Dermis blood vessel endothelial cell (primary cell): ENCODE results near the gene MAGI3. TPM values are rescaled to one million over a fixed set of nuclear protein-coding genes. Genes with fewer than 3 reads are reported as not detected.
"Not testable (repeated sequence)": the region's sequence is repeated elsewhere in the genome, so short reads cannot be mapped to it uniquely, and the experiment has no call there.

Source experiments
- DNase-seq: peaks from one replicate; pipeline ENCODE4 v3.0.0; 2010
- total RNA-seq: library from RNA; depleted of rRNA; stranded (reverse); fragments of >200 nt; gene quantifications from 2 replicates; pipeline ENCODE4 v1.2.3, GENCODE V29; 2014

MAGI3 gene
- total RNA-seq, 1 donor from 2014 or later = 13.4 TPM

DNA sequence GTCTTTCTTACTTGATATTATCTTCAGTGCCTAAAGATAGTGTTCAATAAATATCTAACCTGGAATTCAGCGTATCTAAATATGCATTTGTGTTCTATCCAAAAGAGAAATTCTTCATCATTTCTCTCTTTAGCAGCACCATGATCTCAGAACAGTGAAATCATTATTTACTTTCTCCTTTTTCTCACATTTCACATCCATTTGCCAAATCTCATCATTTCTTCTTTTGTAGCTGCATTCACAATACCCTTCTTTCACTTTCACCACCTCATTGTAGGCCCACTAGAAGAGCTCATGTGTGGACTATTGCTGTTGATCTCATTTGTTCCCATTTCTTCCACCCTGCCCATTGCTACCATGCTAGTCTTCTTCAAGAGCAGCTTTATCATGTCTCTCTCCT lies 191.0 kb downstream of the MAGI3 start:
- no peak for DNase-seq

DNA sequence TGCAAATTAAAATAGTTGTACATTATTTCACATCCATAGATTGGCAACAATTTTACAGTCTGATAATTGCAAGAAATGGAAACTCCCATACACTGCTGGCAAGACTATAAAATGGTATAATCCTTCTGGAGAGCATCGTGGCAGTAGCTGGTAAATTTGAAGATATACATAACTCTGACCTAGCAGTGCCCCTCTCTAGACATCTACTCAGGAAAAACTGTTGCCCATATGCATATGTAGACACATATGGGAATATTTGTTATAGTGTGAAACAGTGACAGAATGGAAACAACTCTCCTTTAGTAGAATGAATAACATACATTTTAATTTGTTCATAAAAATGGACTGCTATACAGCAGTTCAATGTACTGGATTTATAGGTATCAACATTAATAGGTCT lies 191.8 kb downstream of the MAGI3 start:
- no peak for DNase-seq

DNA sequence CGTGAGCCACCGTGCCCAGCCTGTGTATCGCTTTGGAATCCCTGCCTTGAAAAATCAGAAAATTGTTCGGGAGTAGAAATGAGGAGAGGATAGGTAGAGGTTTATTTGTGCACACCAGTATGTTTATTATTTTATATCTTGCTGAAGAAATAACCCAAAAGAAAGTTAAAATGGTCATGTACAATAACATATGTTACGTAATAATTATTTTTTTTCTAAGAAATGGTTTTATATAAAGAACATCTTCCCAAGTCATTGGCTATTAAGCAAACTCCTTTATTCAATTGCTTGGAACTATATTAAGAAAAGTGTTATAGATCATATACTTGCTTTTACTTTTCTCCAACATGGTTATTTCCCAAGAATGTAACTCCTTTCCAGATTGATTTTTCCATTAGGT lies 197.2 kb downstream of the MAGI3 start:
- DNase-seq = no peak

DNA sequence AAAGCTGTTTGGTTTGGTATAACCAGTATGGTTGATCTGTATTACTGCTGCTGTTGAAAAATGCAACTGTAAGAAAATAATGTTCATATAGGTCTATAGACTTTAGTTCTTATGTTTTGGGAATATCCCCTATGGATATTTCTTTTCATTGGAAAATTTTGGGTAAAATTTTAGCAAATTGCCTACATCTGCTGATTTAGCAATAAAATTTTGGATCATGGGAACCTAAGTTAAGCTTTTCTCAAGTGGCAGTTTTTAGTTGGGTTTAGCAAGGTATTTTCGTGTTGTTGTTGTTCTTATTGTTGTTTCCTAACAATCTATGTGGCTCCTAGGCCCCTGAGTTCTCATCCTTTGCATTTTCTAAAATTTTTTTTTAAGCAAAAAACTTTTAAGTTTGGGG lies 201.9 kb downstream of the MAGI3 start:
- no peak for DNase-seq

DNA sequence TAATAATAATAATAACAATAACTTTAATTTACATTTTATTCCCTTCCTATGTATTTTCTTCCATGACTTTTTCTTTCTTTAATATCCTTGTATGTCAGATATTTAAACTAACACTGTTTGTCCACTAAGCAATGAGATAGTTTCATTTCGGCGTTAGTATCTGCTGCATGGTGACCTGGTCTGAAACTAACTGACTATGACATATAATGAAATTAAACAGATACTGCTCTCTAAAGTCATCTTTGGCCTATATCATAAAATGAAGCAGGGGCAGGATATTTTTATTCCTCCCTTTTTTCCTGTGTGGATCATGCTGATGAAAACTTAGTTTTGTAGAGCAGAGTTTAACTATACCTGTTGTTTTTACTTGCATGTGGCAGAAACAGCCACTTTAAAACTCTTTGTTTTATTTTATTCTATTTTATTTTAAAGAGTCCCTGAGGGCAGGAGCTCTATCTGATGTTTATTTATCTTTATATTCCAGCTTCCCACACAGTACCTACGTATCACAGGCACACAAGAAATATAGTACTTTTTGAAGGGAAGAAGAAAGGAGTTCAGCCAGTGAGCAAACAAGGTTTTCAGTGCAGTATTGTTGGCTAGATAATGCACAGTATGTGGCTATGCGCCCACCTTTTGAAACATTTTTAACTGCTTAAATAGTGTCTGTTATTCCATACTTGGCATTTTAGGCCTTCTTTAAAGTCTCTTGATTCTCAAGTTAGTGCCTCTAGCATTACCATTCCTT lies 203.4 kb downstream of the MAGI3 start:
- no peak for DNase-seq

DNA sequence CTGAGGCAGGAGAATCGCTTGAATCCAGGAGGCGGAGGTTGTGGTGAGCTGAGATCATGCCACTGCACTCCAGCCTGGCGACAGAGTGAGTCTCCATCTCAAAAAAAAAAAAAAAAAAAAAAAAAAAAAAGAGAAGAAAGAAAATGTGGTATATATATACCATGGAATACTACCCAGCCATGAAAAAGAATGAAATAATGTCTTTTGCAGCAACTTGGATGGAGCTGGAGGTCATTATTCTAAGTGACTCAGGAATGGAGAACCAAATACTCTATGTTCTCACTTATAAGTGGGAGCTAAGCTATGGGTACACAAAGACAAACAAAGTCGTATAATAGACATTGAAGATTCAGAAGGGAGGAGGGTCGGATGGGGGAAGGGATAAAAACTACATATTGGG lies 214.2 kb downstream of the MAGI3 start:
- DNase-seq = not testable (repeated sequence)

DNA sequence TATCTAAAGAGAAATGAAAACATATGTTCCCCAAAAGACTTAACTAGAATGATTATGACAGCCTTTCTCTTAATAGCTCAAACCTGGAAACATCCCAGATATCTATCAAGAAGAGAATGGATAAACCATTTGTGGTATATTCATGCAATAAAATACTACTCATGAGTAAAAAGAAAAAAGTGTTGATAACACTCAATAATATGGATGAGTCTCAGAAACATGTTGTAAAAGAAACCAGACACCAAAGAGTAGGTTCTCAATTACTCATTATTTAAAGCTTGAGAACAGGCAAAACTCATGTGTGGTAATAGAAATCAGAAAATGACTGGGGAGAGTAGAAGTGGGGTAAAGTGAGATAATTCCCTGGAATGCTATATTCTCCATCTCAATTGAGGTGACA lies 214.8 kb downstream of the MAGI3 start:
- DNase-seq = no peak

DNA sequence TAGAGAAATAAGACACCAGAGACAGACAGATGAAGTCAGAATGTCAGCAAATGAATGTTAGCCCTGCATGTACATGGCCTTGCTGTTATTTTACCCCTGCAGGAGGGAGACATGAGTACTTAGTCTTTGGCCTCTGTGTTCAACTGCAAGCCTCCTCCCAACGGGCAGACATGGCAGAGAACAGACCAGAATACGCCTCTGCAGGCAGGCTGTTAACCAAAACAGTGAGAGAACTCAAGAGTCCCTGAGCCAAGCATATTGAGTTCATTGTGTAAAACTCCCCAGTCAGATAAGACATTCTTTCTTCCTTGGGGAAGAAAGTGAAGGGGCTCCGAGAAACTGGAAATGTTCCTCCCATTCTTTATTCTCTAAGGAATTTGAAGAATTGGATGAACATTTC lies 218.1 kb downstream of the MAGI3 start:
- DNase-seq = no peak

DNA sequence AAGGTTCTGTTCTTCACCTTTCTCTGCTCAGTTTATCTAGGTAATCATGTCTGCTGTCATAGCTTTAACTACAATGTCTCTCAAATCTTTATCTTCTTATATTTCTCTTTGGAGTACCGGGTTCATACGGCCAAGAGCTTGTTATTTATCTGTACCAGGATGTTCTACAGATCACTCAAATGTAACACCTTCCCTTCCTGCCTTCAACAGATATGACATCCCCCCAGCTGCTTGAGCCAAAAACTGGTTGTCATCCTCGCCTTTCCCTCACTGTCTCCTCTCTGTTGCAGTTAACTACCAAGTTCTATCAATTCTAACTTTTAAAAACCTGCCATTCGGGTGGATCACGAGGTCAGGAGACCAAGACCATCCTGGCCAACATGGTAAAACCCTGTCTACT lies 220.1 kb downstream of the MAGI3 start:
- no peak for DNase-seq

DNA sequence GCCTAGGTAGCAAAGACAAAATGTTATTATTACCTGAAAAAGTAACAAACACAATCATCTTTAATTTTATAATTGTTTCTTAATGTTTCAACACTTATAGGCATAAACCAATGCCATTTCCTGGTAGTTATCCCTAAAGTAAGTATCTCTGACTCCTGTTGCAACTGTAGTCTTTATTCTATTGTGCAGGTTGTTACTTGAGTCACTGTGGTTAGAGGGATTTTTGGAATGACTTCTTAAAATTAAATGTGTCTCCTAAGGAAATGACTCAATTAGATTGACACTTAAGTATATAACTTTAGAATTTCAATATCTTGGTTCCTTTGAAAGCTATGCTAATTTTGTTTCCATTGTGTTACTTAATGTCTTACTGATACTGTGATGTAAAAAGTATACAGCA lies 225.1 kb downstream of the MAGI3 start:
- peak; percentile 27 for DNase-seq

DNA sequence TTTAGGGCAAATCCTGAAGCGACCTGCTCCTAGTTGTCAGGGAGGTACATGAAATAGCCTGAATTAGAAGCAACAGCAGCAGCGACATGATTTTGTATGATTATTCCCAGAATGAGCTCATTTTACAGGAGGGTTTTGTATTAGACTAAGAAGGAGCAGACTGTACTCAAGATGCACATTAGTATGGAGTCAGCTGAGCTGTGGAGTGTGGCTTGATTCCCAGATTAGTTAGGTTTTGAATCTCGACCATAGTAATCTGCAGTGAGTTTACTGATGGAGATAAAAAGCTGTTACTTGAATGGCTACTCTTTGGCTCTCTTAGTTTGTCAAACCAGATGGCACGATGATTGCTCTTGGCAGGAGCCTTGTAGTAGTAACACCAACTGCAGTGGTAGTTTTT lies 225.8 kb downstream of the MAGI3 start:
- DNase-seq = no peak

DNA sequence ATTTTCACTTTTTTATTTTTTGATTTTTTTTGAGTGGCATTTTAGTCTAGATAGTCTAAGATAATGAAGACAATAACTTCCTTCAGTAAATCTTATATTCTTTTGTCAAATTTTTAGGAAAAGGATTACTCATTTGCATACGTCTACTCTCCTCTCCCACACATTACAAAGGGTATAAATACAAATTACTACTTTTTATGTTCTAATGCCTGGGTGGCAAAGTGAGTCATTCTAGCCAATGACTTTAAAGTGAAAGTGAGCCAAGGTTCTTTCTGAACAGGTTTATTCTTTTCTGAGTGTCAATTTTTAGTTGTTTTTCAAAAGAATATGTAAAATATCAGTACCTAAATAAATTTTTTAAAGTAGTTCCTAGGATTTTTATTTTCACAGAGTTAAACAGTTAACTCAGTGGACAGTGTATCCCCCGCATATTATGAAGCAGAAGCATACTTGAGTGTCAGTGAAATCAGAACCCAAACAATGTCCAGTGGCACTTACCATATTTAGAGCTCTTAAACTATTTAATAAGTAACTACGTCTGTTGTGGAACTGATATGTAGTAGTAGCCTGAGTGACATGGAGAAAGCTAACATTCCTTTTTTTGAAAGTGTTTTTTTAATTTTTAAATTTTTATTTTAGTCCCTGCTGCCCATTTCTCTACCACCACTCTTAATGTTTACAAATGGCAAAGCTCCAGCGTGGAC lies 227.3 kb downstream of the MAGI3 start:
- DNase-seq = no peak

DNA sequence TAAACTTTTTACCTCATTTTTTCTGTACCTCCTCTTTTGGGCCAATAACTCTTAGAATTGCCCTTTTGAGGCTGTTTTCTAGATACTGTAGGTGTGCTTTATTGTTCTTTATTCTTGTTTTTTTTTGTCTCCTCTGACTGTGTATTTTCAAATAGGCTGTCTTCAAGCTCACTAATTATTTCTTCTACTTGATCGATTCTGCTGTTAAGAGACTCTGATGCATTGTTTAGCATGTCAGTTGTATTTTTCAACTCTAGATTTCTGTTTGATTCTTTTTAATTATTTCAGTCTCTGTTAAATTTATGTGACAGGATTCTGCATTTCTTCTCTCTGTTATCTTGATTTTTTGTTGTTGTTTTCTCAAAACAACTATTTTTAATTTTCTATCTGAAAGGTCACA lies 238.7 kb downstream of the MAGI3 start:
- DNase-seq = no peak

DNA sequence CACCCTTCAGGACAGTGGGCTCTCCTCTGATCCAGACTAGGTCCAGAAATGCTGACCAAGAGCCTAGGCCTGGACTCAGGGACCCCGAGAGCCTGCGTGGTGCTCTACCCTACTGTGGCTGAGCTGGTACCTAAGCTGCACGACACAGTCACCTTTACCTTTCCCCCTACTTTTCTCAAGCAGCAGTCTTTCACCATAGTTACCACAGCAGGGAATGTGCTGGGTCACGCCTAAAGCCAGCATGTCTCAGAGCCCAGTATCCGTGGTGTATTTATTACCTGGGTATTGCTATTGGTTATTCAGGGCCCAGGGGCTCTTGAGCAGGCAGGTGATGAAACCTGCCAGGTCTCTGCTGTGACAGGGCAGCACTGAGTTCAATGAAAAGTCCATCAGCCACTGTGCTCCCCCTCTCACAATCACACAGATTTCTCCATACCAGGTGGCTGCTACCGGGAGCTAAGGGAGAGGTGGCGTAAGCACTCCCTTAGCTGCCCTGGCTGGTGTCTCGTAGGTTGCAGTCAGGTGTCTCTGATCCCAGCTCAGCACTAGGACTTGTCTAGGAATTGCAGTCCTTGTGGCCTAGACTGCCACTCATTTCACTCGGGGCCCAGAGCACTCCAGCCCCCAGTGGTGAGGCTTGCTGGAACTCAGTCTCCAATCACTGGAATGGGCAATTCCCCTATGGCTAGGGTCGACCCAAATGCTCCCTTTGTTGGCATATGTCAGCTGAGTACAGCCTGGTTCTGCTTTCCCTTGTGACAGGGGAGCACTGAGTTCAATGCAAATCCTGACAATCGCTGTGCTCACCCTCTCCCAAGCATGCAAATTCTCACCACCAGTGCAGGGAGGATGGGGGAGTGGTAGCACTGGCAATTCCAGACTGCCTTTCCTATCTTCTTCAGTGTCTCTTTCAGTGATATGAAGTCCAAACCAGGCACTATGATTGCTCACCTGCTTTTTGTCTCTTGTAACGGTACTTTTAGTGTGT lies 240.3 kb downstream of the MAGI3 start:
- DNase-seq = no peak

DNA sequence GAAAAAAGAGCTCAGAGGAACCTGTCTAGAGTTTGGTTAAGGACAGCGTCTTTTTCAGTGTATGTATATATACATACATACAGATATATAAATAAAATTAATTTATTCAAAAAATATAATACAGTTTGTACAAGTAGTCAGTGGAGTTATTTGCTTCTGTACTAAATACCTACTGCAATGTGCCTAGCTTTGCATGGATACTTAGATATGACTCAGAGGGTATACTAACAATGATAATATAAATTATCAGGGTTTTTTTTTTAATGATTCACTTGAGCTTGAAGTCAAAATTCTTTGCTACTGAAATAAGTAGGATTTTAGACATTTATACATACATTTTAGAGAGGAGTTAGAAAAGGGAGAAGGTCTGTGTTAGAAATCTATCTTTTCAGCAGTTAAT lies 251.1 kb downstream of the MAGI3 start:
- no peak for DNase-seq

DNA sequence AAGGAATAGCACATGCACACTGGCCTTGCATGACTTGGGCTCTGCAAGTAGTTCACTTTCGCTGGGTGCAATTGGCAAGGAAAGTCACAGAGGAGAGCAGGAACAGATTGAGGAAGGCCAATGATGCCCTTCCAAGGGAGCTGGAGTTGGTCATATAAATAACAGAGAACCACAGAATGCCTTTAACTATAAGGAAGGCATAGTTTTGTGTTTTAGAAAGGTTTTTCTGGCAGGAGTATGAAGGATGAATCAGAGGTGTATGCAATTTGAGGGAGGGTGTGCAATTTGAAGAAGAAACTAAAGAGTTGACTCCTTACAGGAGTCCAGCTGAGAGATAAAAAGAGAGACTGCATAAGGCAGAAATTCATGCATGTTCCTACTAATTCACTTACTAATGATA lies 256.8 kb downstream of the MAGI3 start:
- DNase-seq = no peak

DNA sequence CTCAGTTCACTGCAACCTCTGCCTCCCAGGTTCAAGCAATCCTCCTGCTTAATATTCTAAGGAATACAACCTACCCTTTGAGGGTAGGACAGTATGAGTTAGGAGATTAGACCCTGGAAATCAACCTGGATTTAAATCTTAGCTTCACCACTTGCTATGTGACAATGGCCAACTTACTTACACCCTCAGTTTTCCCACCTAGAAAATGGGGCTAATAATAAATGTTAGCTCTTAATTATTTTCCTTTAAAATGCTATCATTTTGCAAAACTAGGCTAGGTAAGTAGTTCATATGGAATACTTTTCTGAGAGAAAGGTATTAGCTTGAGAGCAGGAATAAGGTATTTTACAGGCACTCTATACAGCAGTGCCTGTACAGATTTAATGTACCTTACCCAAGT lies 258.2 kb downstream of the MAGI3 start:
- no peak for DNase-seq

DNA sequence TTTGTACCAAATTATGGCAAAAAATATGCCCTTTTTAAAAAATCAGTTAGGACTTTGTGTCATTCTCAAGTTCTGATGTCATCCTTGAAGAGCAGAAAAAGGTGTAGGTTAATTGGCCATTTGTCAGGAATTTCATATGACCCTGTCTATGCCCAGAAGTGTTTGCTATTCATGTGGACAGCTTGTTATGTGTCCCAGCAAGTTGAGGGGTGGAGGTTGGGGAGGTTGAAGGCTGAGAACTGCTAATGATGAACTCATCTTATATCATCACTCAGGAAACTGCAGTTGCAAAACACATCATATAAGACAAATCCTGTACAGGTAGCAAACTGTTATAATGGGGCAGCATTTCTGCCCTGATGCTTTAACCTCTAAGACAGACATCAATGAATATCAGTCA lies 262.5 kb downstream of the MAGI3 start:
- no peak for DNase-seq

DNA sequence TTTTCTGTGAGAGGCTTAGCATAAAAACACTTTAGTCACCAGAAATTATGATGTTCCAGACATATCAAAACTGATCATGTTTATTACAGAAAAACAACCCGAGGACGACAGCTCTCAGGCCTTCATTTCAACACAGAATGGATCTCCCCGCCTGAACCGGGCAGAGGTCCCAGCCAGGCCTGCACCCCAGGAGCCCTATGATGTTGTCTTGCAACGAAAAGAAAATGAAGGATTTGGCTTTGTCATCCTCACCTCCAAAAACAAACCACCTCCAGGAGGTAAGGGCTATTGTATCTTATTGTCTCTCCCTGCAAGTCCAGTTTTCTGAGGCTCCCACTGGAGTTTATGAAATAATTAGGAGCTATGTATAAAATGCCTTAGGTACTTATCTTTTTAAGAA lies 263.4 kb downstream of the MAGI3 start:
- no peak for DNase-seq

DNA sequence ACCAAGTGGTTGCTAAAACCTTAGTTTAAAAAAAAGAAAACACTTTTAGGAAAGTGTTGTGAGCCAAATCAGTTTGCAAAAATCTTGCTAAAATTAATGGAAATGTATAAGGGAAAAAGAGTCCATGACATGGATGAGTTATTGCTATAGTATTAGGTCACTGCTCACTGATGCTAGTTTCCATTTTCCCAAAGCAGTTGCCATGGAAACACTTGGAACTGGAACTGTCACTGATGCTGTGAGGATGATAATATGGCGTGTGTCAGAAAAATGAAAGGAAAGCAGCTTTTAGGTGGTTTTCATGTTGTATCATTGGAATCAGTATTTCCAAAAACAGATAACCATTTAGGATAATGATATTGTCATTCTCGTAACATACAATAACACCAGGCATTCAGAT lies 264.6 kb downstream of the MAGI3 start:
- DNase-seq = no peak

DNA sequence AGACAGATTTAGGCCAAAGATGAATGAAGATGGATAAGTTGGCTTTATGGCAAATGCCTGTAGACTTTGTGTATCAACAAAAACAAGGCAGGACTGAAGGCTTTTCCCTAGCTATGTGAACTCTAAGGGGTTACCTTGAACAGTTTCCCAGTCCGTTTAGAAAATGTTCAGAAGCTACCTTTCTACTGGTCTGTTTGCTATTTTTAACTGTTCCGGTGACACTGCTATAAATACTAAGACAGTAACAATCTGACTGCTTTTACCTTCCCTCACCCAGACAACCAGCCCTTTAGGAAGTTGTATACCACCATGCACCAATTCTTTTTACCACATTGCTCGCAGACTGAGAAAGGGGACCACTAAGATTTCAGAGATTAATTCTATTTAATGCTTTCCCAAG lies 266.8 kb downstream of the MAGI3 start:
- DNase-seq = no peak

DNA sequence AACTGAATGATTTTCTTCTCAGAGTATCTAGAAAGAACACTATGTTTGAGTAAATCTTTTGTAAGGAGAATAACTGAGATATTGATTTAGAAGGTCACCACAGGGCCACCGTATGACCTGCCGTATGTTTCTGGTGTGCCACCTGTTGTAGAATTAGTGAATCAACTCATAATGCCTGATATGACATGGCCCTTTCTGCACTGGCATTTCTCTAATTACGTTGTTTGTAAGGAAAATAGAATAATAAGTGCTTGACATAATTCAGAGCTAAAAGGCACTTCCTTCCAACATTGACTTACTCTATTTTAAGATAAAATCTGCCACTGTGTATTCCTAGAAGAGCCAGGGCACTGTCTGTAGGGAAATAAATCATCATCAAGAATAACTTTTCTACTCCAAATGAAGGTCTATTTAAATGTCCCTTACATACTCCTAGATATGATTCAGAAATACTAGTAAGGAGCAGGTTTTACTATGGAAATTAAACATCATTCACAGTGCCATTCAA lies 267.3 kb downstream of the MAGI3 start:
- DNase-seq = no peak

DNA sequence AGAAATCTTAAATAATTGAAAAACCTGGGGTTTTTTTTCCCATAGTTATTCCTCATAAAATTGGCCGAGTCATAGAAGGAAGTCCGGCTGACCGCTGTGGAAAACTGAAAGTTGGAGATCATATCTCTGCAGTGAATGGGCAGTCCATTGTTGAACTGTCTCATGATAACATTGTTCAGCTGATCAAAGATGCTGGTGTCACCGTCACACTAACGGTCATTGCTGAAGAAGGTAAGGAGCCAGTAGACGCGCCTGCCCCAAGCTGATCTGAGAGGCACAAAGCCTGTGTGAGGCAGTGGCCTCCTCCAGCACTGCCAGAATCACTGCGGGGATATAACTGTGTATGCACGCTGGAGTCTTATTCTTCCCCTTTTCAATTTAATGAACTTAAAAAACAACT lies 268.7 kb downstream of the MAGI3 start:
- peak; percentile 79 for DNase-seq
